ENCODE results near the gene KCNK5.

DNA sequence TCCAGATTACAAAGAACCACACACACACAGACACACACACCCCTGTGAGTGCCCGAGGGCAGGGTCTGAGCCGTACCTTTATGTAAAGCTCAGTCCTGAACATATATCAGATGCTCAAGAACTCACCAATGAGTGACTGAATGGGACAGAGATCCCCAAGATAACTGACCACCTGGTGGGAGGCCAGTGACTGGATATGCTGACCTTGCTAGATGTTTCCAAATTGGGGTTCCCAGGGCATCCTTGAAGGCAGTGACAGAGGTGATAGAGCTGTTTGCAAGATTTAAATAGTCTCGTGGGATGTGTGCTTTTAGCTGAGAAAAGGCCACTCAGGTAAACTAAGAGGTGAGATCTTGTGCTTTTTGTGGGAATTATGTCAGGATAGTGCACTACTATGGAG is 45.6 kb upstream of the KCNK5 start:
- TF ChIP-seq, protein P1, sequence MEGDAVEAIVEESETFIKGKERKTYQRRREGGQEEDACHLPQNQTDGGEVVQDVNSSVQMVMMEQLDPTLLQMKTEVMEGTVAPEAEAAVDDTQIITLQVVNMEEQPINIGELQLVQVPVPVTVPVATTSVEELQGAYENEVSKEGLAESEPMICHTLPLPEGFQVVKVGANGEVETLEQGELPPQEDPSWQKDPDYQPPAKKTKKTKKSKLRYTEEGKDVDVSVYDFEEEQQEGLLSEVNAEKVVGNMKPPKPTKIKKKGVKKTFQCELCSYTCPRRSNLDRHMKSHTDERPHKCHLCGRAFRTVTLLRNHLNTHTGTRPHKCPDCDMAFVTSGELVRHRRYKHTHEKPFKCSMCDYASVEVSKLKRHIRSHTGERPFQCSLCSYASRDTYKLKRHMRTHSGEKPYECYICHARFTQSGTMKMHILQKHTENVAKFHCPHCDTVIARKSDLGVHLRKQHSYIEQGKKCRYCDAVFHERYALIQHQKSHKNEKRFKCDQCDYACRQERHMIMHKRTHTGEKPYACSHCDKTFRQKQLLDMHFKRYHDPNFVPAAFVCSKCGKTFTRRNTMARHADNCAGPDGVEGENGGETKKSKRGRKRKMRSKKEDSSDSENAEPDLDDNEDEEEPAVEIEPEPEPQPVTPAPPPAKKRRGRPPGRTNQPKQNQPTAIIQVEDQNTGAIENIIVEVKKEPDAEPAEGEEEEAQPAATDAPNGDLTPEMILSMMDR (IDR thresholded peaks at IDR 0.05), result no peak
- TF ChIP-seq POLR2A (IDR thresholded peaks at IDR 0.05), result no peak
